GM23338 (cell line): ENCODE results near the gene SPAAR. TPM values are rescaled to one million over a fixed set of nuclear protein-coding genes. Genes with fewer than 3 reads are reported as not detected.

Source experiments
- ATAC-seq: fragments of 200-7000 bp; cut with Tn5 transposase; 3 replicates; pipeline ENCODE4 v1.9.1; 2020
- DNase-seq: peaks from one replicate; pipeline ENCODE4 v3.0.0-alpha.2; 2015; ENCODE audit warnings: low spot score
- H2AFZ ChIP-seq: fragments of 200-600 bp; sonication (generic); 2 replicates; pipeline ENCODE4 v1.8.0; 2016; ENCODE audit warnings: antibody characterized with exemption, mild to moderate bottlenecking, moderate library complexity
- H3F3A ChIP-seq: fragments of 200-600 bp; sonication (generic); replicated peaks from 2 replicates; pipeline ENCODE4 v1.8.0; 2017; ENCODE audit warnings: antibody characterized with exemption, mixed run types, low read depth
- H3K27ac ChIP-seq: fragments of 200-600 bp; sonication (generic); 2 replicates; pipeline ENCODE4 v1.6.1; 2016; ENCODE audit warnings: low read depth
- H3K27me3 ChIP-seq: fragments of 200-600 bp; sonication (generic); 2 replicates; pipeline ENCODE4 v1.8.0; 2016; ENCODE audit warnings: mild to moderate bottlenecking, mixed run types, moderate library complexity; ENCODE audit not compliant: insufficient read depth
- H3K36me3 ChIP-seq: fragments of 200-600 bp; sonication (generic); 2 replicates; pipeline ENCODE4 v1.8.0; 2016; ENCODE audit warnings: mild to moderate bottlenecking; ENCODE audit not compliant: insufficient read depth
- H3K4me1 ChIP-seq: fragments of 200-600 bp; sonication (generic); 2 replicates; pipeline ENCODE4 v1.8.0; 2016; ENCODE audit warnings: mild to moderate bottlenecking, moderate library complexity; ENCODE audit not compliant: insufficient read depth
- H3K4me2 ChIP-seq: fragments of 200-600 bp; sonication (generic); 2 replicates; pipeline ENCODE4 v1.7.1; 2017; ENCODE audit warnings: mixed run types
- H3K4me3 ChIP-seq: fragments of 200-600 bp; sonication (generic); 2 replicates; pipeline ENCODE4 v1.6.1; 2016; ENCODE audit warnings: mixed run types
- H3K79me2 ChIP-seq: fragments of 200-600 bp; sonication (generic); replicated peaks from 2 replicates; pipeline ENCODE4 v1.8.0; 2017; ENCODE audit warnings: mild to moderate bottlenecking; ENCODE audit not compliant: insufficient read depth
- H3K9me2 ChIP-seq: fragments of 200-600 bp; sonication (generic); 2 replicates; pipeline ENCODE4 v1.8.0; 2017; ENCODE audit not compliant: insufficient read depth
- H4K20me1 ChIP-seq: fragments of 200-600 bp; sonication (generic); replicated peaks from 2 replicates; pipeline ENCODE4 v1.8.0; 2017; ENCODE audit warnings: mild to moderate bottlenecking; ENCODE audit not compliant: insufficient read depth
- H3K27ac Mint-ChIP-seq: 2 replicates; pipeline ENCODE4 v1.8.0; 2020; ENCODE audit warnings: inconsistent platforms, mild to moderate bottlenecking, moderate library complexity, mixed read lengths
- H3K27me3 Mint-ChIP-seq: 3 replicates; pipeline ENCODE4 v1.8.0; 2022; ENCODE audit warnings: low read depth, mild to moderate bottlenecking, moderate library complexity, mixed read lengths, inconsistent platforms; ENCODE audit not compliant: insufficient read depth, poor library complexity
- H3K36me3 Mint-ChIP-seq: 3 replicates; pipeline ENCODE4 v1.8.0; 2021; ENCODE audit warnings: low read depth, mild to moderate bottlenecking, inconsistent platforms, moderate library complexity, mixed read lengths
- H3K4me1 Mint-ChIP-seq: 3 replicates; pipeline ENCODE4 v1.8.0; 2020; ENCODE audit warnings: mild to moderate bottlenecking, inconsistent platforms, mixed read lengths
- H3K4me3 Mint-ChIP-seq: 3 replicates; pipeline ENCODE4 v1.8.0; 2021; ENCODE audit warnings: moderate library complexity, mild to moderate bottlenecking, inconsistent platforms, mixed read lengths
- H3K9me3 Mint-ChIP-seq: 3 replicates; pipeline ENCODE4 v1.8.0; 2020; ENCODE audit warnings: moderate library complexity, mild to moderate bottlenecking, inconsistent platforms, mixed read lengths
- EZH2 ChIP-seq: fragments of 200-600 bp; sonication (generic); IDR thresholded peaks from one replicate; pipeline ENCODE4 v1.8.0; 2017; ENCODE audit warnings: antibody characterized with exemption, mild to moderate bottlenecking, low read depth; ENCODE audit not compliant: unreplicated experiment
- EZH2phosphoT487 ChIP-seq: fragments of 200-600 bp; sonication (generic); IDR thresholded peaks from one replicate; pipeline ENCODE4 v1.8.1; 2018; ENCODE audit warnings: antibody characterized with exemption; ENCODE audit not compliant: unreplicated experiment
- JUNB ChIP-seq: IDR thresholded peaks from one replicate; pipeline ENCODE4 v1.6.1; 2016; ENCODE audit warnings: antibody characterized with exemption; ENCODE audit not compliant: unreplicated experiment
- NANOG ChIP-seq: IDR thresholded peaks from 2 replicates; pipeline ENCODE4 v1.6.1; 2016; ENCODE audit warnings: antibody characterized with exemption, borderline replicate concordance
- POLR2AphosphoS5 ChIP-seq: IDR thresholded peaks from 2 replicates; pipeline ENCODE4 v1.6.1; 2016; ENCODE audit warnings: antibody characterized with exemption, low read depth
- ZNF331 ChIP-seq: fragments of 250-450 bp; sonication (Bioruptor Pico); IDR thresholded peaks from 2 replicates; pipeline ENCODE4 v1.5.0; 2020; ENCODE audit warnings: low read depth, mild to moderate bottlenecking, moderate library complexity
- polyA plus RNA-seq: library from polyadenylated mRNA; unstranded; fragments of >200 nt; fragmentation: Nextera tagmentation; extraction: Ambion mirVana; gene quantifications from 2 replicates; pipeline ENCODE4 v1.2.1, GENCODE V29; 2016
- total RNA-seq: library from RNA; depleted of rRNA; stranded (reverse); fragments of >200 nt; shearing (Covaris generic); gene quantifications from 2 replicates; pipeline ENCODE4 v1.2.3, GENCODE V29; 2014
- TF ChIP-seq, protein P1 (sequence below): fragments of 250-450 bp; sonication (Bioruptor Pico); IDR thresholded peaks from 2 replicates; pipeline ENCODE4 v1.5.0; 2020; ENCODE audit warnings: mild to moderate bottlenecking, moderate library complexity

The SPAAR gene
- total and polyA plus RNA-seq, 2 experiments from 2014 or later, result not detected

GRCh38 chr9:35905912-35906679 lies 3.2 kb upstream of the SPAAR start, which contains the start of gene HRCT1 (continued):
- TF ChIP-seq, protein P1, sequence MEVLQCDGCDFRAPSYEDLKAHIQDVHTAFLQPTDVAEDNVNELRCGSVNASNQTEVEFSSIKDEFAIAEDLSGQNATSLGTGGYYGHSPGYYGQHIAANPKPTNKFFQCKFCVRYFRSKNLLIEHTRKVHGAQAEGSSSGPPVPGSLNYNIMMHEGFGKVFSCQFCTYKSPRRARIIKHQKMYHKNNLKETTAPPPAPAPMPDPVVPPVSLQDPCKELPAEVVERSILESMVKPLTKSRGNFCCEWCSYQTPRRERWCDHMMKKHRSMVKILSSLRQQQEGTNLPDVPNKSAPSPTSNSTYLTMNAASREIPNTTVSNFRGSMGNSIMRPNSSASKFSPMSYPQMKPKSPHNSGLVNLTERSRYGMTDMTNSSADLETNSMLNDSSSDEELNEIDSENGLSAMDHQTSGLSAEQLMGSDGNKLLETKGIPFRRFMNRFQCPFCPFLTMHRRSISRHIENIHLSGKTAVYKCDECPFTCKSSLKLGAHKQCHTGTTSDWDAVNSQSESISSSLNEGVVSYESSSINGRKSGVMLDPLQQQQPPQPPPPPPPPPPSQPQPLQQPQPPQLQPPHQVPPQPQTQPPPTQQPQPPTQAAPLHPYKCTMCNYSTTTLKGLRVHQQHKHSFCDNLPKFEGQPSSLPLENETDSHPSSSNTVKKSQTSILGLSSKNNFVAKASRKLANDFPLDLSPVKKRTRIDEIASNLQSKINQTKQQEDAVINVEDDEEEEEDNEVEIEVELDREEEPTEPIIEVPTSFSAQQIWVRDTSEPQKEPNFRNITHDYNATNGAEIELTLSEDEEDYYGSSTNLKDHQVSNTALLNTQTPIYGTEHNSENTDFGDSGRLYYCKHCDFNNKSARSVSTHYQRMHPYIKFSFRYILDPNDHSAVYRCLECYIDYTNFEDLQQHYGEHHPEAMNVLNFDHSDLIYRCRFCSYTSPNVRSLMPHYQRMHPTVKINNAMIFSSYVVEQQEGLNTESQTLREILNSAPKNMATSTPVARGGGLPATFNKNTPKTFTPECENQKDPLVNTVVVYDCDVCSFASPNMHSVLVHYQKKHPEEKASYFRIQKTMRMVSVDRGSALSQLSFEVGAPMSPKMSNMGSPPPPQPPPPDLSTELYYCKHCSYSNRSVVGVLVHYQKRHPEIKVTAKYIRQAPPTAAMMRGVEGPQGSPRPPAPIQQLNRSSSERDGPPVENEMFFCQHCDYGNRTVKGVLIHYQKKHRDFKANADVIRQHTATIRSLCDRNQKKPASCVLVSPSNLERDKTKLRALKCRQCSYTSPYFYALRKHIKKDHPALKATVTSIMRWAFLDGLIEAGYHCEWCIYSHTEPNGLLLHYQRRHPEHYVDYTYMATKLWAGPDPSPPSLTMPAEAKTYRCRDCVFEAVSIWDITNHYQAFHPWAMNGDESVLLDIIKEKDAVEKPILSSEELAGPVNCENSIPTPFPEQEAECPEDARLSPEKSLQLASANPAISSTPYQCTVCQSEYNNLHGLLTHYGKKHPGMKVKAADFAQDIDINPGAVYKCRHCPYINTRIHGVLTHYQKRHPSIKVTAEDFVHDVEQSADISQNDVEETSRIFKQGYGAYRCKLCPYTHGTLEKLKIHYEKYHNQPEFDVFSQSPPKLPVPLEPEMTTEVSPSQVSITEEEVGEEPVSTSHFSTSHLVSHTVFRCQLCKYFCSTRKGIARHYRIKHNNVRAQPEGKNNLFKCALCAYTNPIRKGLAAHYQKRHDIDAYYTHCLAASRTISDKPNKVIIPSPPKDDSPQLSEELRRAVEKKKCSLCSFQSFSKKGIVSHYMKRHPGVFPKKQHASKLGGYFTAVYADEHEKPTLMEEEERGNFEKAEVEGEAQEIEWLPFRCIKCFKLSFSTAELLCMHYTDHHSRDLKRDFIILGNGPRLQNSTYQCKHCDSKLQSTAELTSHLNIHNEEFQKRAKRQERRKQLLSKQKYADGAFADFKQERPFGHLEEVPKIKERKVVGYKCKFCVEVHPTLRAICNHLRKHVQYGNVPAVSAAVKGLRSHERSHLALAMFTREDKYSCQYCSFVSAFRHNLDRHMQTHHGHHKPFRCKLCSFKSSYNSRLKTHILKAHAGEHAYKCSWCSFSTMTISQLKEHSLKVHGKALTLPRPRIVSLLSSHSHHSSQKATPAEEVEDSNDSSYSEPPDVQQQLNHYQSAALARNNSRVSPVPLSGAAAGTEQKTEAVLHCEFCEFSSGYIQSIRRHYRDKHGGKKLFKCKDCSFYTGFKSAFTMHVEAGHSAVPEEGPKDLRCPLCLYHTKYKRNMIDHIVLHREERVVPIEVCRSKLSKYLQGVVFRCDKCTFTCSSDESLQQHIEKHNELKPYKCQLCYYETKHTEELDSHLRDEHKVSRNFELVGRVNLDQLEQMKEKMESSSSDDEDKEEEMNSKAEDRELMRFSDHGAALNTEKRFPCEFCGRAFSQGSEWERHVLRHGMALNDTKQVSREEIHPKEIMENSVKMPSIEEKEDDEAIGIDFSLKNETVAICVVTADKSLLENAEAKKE (CRISPR knock-in tag), result no peak
- TF ChIP-seq ZNF331 (CRISPR knock-in tag), result no peak
- no peak for TF ChIP-seq POLR2AphosphoS5

DNA sequence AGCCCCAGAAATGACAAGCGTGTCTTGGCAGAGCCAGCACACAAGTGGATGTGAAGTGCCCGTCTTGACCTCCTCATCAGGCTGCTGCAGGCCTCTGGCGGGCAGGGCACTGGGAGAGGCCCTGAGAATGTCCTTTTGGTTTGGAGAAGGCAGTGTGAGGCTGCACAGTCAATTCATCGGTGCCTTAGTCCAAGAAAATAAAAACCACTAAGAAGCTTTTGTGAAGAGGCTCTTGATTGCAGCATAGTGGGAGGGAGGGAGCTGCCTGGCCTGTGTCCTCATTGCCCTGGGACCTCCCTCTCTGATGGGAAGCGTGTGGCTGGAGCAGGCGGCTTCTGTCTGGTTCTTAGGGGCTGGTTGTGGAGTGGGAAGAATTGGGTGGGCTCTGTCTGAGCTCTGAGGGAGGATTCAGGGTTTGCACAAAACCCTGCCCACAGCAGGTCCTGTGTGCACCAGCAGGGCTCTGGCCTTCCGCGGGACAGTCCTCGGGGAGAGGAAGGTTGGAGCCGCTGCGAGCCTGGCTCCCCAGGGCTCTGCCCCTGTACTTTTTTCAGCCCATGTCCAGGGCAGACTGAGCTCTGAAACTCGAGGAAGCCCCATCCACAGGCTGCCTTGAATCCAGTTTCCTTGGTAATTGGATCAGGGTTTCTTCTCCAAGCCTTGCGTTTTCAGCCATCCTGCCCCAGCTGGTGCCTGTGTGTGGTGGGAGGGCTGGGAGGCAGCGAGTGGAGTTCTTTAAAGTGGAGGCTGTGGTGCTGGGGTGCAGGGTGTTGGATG lies 2.2 kb upstream of the SPAAR start:
- DNase-seq, result no peak
- ATAC-seq, result peak; percentile 14
- TF ChIP-seq JUNB (no peak), NANOG (no peak), EZH2phosphoT487 (no peak), EZH2 (no peak)
- TF ChIP-seq, protein P1 (CRISPR knock-in tag), result no peak

More for the DNA sequence above, 2.2 kb upstream of the SPAAR start:
- Histone ChIP-seq H3K27ac (peak overlapping the region; percentile 80; the same call in 1 of the 2 replicates), H3K9me2 (no peaks in the 10 kb centered on the region), H3K79me2 (no peaks in the 10 kb centered on the region), H3K36me3 (no peaks in the 10 kb centered on the region), H3F3A (no peaks in the 10 kb centered on the region), H3K4me3 (0 out of 2 replicates have a peak overlapping the region, but pooled peaks have one; percentile 20), H3K4me1 (peaks cover 20% of the 10 kb centered on the region), H2AFZ (peak overlapping the region; percentile 99), H3K27me3 (no peaks in the 10 kb centered on the region), H3K4me2 (peak overlapping the region; percentile 69), H4K20me1 (no peaks in the 10 kb centered on the region)
- H3K27me3 Mint-ChIP-seq, result peaks cover 12% of the 10 kb centered on the region
- no peaks in the 10 kb centered on the region for H3K36me3 Mint-ChIP-seq
- peaks cover 55% of the 10 kb centered on the region for H3K4me1 Mint-ChIP-seq
- H3K27ac Mint-ChIP-seq, result peak overlapping the region; percentile 82
- H3K4me3 Mint-ChIP-seq, result peak overlapping the region; percentile 43; the same call in 1 of the 3 replicates
- no peaks in the 10 kb centered on the region for H3K9me3 Mint-ChIP-seq
